ENCODE results near the gene WHRN.
A peak's percentile ranks its signal among the peaks of the same experiment; 100 is the strongest.

The WHRN gene

GRCh38 chr9:114515528-114515927, 10.3 kb upstream of the WHRN start:
- TF ChIP-seq, protein P1, sequence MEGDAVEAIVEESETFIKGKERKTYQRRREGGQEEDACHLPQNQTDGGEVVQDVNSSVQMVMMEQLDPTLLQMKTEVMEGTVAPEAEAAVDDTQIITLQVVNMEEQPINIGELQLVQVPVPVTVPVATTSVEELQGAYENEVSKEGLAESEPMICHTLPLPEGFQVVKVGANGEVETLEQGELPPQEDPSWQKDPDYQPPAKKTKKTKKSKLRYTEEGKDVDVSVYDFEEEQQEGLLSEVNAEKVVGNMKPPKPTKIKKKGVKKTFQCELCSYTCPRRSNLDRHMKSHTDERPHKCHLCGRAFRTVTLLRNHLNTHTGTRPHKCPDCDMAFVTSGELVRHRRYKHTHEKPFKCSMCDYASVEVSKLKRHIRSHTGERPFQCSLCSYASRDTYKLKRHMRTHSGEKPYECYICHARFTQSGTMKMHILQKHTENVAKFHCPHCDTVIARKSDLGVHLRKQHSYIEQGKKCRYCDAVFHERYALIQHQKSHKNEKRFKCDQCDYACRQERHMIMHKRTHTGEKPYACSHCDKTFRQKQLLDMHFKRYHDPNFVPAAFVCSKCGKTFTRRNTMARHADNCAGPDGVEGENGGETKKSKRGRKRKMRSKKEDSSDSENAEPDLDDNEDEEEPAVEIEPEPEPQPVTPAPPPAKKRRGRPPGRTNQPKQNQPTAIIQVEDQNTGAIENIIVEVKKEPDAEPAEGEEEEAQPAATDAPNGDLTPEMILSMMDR (IDR thresholded peaks at IDR 0.05; ENCODE audit: extremely low read depth, missing control alignments): no peak
- DNase-seq (ENCODE audit: low spot score): no peak

DNA sequence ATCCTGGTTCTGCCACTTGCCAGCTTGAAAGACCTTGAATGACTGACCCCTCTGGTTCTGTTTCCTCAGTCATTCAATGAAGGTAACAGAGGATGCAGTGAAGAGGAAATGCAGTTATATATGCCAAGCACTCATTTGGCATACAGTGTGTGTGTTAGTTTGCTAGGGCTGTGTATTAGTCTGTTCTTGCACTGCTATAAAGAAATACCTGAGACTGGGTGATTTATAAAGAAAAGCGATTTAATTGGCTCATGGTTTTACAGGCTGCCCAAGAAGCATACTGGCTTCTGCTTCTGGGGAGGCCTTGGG, 8.6 kb upstream of the WHRN start:
- TF ChIP-seq, protein P1 (IDR thresholded peaks at IDR 0.05; ENCODE audit: extremely low read depth, missing control alignments): no peak
- DNase-seq (ENCODE audit: low spot score): no peak

DNA sequence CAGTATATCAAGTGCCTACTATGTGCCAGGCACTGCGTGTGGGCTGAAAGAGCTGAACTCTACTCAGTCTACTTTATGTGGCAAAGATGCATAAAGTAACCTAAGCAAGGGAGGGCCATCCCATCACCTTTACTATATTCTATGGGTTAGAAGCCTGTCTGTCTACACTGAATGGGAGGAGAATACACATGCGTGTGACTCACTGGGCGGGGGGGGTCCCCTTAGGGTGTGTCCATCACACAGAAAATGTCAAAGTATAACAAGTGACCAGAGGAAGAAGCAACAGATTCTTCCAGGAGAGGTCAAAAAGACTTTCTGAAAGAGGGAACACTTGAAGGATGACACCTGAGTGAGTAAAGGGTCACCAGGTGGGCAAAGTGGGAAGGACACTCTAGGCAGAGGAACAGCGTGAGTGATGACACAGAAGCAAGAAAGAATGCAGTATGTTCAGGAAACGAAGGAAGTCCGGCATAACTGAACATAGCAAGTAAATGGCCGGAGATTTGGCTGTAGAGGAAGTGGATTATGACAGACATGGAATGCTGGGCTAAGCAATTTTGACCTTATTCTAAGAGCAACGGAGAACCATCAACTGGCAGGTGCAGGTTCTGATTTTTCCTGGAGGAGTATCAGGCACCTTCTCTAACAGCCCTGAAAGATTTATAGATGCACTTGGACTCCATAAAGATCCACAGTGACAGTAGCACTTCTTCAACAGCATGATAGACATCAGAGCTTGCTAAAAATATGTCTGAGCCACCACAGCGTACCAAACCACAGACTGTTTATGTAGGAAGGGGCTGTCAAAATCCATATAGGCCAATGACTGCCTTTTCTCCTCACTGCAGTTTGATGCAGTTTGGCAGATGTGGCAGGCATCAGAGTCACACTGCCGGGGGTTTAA, 8.0 kb upstream of the WHRN start:
- TF ChIP-seq, protein P1 (IDR thresholded peaks at IDR 0.05; ENCODE audit: extremely low read depth, missing control alignments): no peak

DNA sequence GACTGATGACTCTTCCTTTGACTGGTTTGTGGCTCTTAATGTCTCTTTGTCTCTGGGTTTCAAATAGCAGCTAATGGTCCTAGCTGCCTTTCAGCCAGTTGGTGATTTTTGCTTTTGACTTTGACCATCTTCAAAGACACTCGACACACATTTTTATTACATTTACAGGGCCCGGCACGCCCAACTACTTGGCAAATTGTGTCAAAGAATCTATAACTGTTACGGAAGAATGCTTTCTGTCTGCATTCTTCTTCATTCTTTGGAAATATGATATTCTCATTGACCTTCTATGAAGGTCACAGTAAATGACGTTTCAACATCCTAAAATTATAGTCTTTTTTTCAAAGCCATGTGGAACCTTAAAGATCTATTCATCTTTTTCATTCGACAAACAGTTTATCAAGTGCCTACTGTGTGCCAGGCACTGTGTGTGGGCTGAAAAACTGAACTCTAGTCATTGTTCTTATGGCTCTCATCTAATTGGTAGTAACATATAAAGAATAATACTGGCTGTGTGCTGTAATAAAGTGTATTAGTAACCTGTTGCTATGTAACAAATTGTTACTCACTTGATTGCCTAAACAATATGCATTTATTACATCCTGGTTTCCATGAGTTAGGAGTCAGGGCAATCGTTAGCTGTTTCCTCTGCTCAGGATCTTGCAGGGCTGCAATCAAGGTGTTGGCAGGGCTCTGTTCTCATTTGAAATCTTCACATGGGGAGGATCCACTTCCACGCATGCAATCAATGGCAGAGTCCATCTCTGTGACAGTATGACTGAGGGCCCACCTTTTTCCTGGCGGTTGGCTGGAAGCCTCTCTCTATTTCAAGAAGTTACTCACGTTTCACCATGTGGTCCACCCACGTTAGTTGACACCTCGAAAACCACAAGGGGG, 7.0 kb upstream of the WHRN start:
- DNase-seq (ENCODE audit: low spot score): no peak
- TF ChIP-seq, protein P1 (IDR thresholded peaks at IDR 0.05; ENCODE audit: extremely low read depth, missing control alignments): no peak

More for the DNA sequence above, 8.0 kb upstream of the WHRN start:
- no peak for DNase-seq (ENCODE audit: low spot score)

- peak; percentile 63 for DNase-seq (ENCODE audit: low spot score)
- TF ChIP-seq, protein P1 (IDR thresholded peaks at IDR 0.05; ENCODE audit: extremely low read depth, missing control alignments): peak; percentile 42
Measured at GRCh38 chr9:114507726-114508125, 2.5 kb upstream of the WHRN start.

- TF ChIP-seq, protein P1 (IDR thresholded peaks at IDR 0.05; ENCODE audit: extremely low read depth, missing control alignments): no peak
- DNase-seq (ENCODE audit: low spot score): no peak
Measured at GRCh38 chr9:114506082-114506390, 763 bp upstream of the WHRN start.
